Glutamatergic neuron (in vitro differentiated cells): ENCODE measurements around the gene CEACAM1. TPM values are rescaled to one million over a fixed set of nuclear protein-coding genes. Genes with fewer than 3 reads are reported as not detected.
"Not testable (repeated sequence)": the region's sequence is repeated elsewhere in the genome, so short reads cannot be mapped to it uniquely, and the experiment has no call there.

Experiments
- DNase-seq: peaks from one replicate; pipeline ENCODE4 v3.0.0; 2022
- H3K27ac Mint-ChIP-seq: one replicate; pipeline ENCODE4 v1.8.0; 2020; ENCODE audit warnings: mild to moderate bottlenecking, mixed read lengths, inconsistent platforms; ENCODE audit not compliant: unreplicated experiment
- H3K27me3 Mint-ChIP-seq: one replicate; pipeline ENCODE4 v1.8.0; 2020; ENCODE audit warnings: mild to moderate bottlenecking, moderate library complexity, mixed read lengths, inconsistent platforms; ENCODE audit not compliant: unreplicated experiment
- H3K36me3 Mint-ChIP-seq: one replicate; pipeline ENCODE4 v1.8.0; 2020; ENCODE audit warnings: mild to moderate bottlenecking, mixed read lengths, inconsistent platforms; ENCODE audit not compliant: unreplicated experiment
- H3K4me1 Mint-ChIP-seq: one replicate; pipeline ENCODE4 v1.8.0; 2020; ENCODE audit warnings: mild to moderate bottlenecking, low read depth, mixed read lengths, inconsistent platforms; ENCODE audit not compliant: unreplicated experiment
- H3K4me3 Mint-ChIP-seq: one replicate; pipeline ENCODE4 v1.8.0; 2020; ENCODE audit warnings: mild to moderate bottlenecking, mixed read lengths, inconsistent platforms; ENCODE audit not compliant: unreplicated experiment
- H3K9me3 Mint-ChIP-seq: one replicate; pipeline ENCODE4 v1.8.0; 2020; ENCODE audit warnings: mild to moderate bottlenecking, moderate library complexity, mixed read lengths, inconsistent platforms; ENCODE audit not compliant: unreplicated experiment
- total RNA-seq: library from RNA; stranded (reverse); fragmentation: NEBNext Ultra II Directional; extraction: Animal tissue kit (Norgen Biotek cat#: 25700); gene quantifications from one replicate; pipeline ENCODE4 v1.2.1, GENCODE V29; 2021; ENCODE audit not compliant: unreplicated experiment
- TF ChIP-seq, protein P1 (sequence below): fragments of 200-600 bp; sonication (generic); IDR thresholded peaks from one replicate; pipeline ENCODE4 v1.5.0; 2021; ENCODE audit not compliant: partially characterized antibody, unreplicated experiment

Gene CEACAM1
- total RNA-seq, 1 donor from 2014 or later = 0.44 TPM

DNA sequence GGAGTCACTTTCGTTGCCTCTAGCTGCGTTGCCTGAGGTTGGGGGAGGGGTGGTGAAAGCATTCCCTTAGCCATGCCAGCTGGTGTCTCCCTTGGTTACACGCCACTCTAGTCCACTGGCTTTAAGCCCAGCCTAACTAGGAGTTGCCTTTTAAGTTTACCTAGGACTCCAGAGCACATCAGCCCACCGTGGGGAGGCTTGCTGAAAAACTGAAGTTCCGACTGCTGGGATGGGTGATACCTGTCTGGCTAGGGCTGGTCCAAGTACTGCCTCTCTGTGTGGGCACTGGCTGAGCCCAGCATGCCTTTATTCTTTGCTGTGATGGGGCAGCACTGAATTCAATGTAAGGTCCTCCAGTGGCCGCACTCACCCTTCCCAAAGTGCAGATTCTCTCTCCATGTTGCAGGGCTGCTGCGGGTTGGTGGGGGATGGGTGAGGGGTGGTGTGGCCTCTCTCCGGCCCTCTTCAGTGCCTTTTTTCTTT lies 11.8 kb upstream of the CEACAM1 start:
- Mint-ChIP-seq H3K36me3 (peaks cover 6% of the 10 kb centered on the region), H3K27me3 (no peaks in the 10 kb centered on the region), H3K9me3 (no peaks in the 10 kb centered on the region), H3K4me3 (no peak overlapping the region), H3K4me1 (no peaks in the 10 kb centered on the region), H3K27ac (no peak overlapping the region)
- peak; percentile 52 for DNase-seq
- TF ChIP-seq, protein P1, sequence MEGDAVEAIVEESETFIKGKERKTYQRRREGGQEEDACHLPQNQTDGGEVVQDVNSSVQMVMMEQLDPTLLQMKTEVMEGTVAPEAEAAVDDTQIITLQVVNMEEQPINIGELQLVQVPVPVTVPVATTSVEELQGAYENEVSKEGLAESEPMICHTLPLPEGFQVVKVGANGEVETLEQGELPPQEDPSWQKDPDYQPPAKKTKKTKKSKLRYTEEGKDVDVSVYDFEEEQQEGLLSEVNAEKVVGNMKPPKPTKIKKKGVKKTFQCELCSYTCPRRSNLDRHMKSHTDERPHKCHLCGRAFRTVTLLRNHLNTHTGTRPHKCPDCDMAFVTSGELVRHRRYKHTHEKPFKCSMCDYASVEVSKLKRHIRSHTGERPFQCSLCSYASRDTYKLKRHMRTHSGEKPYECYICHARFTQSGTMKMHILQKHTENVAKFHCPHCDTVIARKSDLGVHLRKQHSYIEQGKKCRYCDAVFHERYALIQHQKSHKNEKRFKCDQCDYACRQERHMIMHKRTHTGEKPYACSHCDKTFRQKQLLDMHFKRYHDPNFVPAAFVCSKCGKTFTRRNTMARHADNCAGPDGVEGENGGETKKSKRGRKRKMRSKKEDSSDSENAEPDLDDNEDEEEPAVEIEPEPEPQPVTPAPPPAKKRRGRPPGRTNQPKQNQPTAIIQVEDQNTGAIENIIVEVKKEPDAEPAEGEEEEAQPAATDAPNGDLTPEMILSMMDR = no peak

DNA sequence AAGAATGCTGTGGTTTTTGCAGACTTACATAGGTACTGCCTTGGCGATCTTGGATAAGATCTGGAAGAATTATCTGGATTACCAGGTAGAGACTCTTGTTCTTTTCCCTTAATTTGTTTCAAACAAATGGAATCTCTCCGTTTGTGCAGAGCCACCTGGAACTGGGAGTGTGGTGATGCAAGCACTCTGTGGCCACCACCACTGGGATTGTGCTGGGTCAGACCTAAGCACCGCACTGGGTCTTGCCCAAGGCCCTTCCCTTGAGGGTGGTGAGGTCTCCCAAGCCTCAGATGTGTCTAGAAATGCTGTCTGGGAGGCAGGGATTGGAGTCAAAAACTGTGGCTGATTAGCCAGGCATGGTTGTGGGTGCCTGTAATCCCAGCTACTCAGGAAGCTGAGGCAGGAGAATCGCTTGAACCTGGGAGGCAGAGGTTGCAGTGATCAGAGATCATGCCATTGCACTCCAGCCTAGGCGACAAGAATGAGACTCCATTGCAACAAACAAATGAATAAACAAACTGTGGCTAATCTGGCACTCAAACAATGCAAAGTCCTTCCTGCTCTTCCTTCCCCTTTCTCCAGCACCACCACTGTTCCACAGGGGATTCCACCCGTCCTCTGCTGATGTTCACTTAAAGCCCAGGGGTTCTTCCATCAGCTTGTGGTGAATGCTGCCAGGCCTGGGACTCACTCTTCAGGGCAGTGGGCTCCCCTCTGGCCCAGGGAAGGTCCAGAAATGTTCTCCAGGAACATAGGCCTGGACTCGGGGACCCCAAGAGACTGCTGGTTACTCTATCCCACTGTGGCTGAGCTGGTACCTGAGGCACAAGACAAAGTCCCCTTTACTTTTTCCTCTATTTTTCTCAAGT lies 10.8 kb upstream of the CEACAM1 start:
- H3K4me1 Mint-ChIP-seq = no peaks in the 10 kb centered on the region

DNA sequence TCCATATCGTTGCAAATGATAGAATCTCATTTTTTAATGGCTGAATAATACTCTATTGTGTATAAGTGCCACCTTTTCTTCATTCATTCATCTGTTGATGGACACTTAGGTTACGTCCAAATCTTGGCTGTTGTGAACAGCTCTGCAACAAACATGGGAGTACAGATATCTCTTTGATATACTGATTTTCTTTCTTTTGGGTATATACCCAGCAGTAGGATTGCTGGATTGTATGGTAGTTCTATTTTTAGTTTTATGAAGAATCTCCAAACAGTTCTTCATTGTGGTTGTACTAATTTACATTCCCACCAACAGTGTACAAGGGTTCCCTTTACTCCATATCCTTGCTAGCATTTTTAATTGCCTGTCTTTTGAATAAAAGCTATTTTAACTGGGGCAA lies 7.0 kb upstream of the CEACAM1 start:
- not testable (repeated sequence) for H3K4me1 Mint-ChIP-seq, H3K4me3 Mint-ChIP-seq, H3K36me3 Mint-ChIP-seq

More for the DNA sequence above, 10.8 kb upstream of the CEACAM1 start:
- H3K9me3 Mint-ChIP-seq = no peaks in the 10 kb centered on the region
- no peak overlapping the region for H3K4me3 Mint-ChIP-seq
- peaks cover 6% of the 10 kb centered on the region for H3K36me3 Mint-ChIP-seq
- no peak for DNase-seq
- no peaks in the 10 kb centered on the region for H3K27me3 Mint-ChIP-seq
- H3K27ac Mint-ChIP-seq = no peak overlapping the region
- TF ChIP-seq, protein P1 = no peak

DNA sequence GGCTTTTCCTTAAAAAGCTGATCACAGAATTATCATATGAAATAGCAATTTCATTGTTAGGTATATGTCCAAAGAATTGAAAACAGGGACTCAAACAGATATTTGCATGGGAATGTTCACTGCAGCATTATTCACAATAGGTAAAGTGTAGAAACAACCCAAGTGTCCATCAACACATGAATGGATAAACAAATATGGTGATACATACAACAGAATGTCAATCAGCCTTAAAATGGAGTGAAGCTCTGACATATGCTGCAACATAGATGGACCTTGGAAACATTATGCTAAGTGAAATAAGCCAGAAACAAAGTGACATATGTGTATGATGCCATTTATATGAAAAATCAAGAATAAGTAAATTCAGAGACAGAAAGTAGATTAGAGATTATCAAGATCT lies 6.1 kb upstream of the CEACAM1 start:
- no peak for DNase-seq
- Mint-ChIP-seq H3K9me3 (no peaks in the 10 kb centered on the region), H3K27ac (no peak overlapping the region), H3K4me3 (no peak overlapping the region), H3K27me3 (no peaks in the 10 kb centered on the region), H3K4me1 (no peaks in the 10 kb centered on the region), H3K36me3 (peaks cover 6% of the 10 kb centered on the region)
- TF ChIP-seq, protein P1 = no peak

More for the DNA sequence above, 7.0 kb upstream of the CEACAM1 start:
- not testable (repeated sequence) for H3K27me3 Mint-ChIP-seq, H3K9me3 Mint-ChIP-seq, H3K27ac Mint-ChIP-seq, DNase-seq

DNA sequence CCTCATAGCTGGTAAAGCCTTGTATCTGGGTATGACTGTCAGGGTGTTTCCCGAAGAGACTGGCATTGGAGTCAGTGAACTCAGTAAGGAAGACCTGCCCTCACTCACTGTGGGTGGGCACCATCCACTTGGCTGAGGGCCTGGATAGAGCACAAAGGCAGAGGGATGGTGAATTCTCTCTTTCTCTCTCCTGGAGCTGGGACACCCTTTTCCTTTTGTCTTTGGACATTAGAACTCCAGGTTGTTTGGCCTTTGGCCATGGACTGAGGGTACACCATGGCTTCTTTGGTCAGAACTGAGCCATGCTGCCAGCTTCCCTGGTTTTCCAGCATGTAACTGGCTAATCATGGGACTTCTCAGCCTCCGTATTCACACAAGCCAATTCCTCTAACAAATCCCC lies 4.6 kb upstream of the CEACAM1 start:
- TF ChIP-seq, protein P1 = no peak
- DNase-seq = no peak
- Mint-ChIP-seq H3K36me3 (no peaks in the 10 kb centered on the region), H3K4me3 (no peak overlapping the region), H3K27me3 (no peaks in the 10 kb centered on the region), H3K4me1 (peaks cover 4% of the 10 kb centered on the region), H3K9me3 (peaks cover 1% of the 10 kb centered on the region), H3K27ac (no peak overlapping the region)
